Fibroblast of the aortic adventitia (primary cell): ENCODE results near the gene NOL7. TPM values are rescaled to one million over a fixed set of nuclear protein-coding genes. Genes with fewer than 3 reads are reported as not detected.

Source experiments
- DNase-seq: peaks from one replicate; pipeline ENCODE4 v3.0.0-alpha.2; 2010; ENCODE audit warnings: low read depth
- H3K4me3 ChIP-seq: 2 replicates; pipeline ENCODE4 v1.5.1; 2011; ENCODE audit warnings: low read depth, mild to moderate bottlenecking, control low read depth, low read length, moderate library complexity
- total RNA-seq: library from RNA; depleted of rRNA; stranded (reverse); fragments of >200 nt; gene quantifications from 2 replicates; pipeline ENCODE4 v1.2.3, GENCODE V29; 2012; ENCODE audit warnings: low replicate concordance
- TF ChIP-seq, protein P1 (sequence below): IDR thresholded peaks from 2 replicates; pipeline ENCODE4 v1.5.1; 2011; ENCODE audit warnings: mild to moderate bottlenecking, low read length, control low read depth, inconsistent platforms; ENCODE audit not compliant: insufficient read depth

NOL7 gene
- total RNA-seq, 1 donor, result 64.6 TPM

DNA sequence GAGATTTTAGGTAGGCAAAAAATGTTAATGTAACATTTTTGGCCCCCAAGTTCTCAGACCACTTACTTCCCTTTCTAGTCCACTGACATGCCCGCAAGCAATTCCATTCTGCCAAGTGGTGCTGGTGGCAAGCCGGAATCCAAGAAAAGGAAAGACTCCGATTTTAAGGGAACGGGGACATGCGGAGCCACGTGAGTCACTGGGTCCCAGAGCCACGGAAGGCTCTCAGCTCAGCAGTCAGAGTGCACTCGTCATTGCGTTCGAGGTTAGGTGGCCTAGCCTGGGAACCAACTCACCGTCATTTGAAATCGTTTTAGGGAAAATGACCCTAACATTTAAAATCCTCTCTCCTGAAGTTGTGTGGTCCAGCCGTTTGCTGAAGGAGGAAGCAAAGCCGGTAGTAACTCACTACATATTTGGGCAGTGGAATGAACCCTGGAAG lies 41.4 kb upstream of the NOL7 start:
- TF ChIP-seq, protein P1, sequence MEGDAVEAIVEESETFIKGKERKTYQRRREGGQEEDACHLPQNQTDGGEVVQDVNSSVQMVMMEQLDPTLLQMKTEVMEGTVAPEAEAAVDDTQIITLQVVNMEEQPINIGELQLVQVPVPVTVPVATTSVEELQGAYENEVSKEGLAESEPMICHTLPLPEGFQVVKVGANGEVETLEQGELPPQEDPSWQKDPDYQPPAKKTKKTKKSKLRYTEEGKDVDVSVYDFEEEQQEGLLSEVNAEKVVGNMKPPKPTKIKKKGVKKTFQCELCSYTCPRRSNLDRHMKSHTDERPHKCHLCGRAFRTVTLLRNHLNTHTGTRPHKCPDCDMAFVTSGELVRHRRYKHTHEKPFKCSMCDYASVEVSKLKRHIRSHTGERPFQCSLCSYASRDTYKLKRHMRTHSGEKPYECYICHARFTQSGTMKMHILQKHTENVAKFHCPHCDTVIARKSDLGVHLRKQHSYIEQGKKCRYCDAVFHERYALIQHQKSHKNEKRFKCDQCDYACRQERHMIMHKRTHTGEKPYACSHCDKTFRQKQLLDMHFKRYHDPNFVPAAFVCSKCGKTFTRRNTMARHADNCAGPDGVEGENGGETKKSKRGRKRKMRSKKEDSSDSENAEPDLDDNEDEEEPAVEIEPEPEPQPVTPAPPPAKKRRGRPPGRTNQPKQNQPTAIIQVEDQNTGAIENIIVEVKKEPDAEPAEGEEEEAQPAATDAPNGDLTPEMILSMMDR, result no peak
- DNase-seq, result peak; percentile 27

DNA sequence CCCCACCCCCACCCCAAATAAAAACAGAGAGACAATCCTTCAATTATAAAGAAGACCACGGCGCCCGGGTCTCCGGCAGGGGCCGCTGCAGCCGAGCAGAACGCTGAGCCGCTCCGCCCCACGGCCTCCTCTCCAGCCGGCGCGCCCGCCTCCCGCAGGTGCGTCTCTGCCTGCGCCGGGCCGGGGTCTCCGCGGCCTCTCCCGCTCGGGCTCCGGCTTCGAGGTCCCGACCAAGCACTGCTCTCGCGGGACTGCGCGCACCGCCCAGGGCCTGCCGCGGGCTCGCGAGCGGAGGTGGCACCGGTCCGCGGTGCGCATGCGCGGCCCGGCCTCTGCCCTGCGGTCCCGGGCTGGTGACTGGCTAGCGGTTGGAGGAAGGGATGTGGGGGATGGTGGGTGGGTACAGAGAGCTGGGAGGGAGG lies 41.0 kb upstream of the NOL7 start:
- DNase-seq, result peak; percentile 87
- TF ChIP-seq, protein P1, result peak; percentile 61
- H3K4me3 ChIP-seq, result peak overlapping the region; percentile 78

More for the DNA sequence above, 41.4 kb upstream of the NOL7 start:
- peak overlapping the region; percentile 78 for H3K4me3 ChIP-seq

DNA sequence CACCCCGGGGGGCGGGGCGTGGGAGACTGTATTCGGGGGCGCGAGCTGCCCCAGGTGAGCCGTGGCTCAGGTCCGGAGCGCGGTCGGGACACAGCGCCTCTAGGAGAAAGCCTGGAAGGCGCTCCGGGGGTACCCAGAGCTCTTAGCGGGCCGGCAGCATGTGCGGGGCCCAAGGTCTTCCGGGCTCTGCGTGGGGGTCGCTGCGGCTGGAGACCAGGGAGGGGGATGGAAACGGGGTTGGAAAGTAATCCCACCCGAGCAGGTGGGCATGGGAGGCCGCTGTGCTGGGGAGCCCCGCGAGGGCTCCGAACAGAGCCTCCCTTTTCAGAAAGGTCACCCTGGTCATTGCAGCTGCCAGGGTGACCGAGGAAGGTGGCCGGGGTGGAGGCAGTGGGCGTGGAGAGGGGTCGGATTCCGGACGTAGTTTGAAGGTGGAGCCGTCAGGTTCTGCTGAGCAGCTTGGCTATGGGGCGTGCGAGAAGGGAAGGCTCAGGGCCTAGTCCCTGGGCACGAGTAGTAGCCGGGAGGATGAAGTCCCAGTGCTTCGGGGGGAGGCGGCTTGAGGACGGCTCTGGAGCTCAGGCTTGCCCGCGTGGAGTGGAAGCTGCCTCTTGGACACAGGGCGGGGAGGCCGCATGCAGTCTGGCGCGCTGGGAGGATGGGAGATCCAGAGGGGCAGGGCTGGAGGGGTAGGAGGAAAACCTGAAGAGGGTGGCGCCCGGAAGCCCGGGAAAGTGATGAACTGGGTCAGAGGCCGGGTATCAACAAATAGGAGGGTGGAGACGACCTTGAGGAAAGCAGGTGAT lies 40.4 kb upstream of the NOL7 start, which contains the start of gene SIRT5:
SIRT5 (plus strand) TSS at position 31 of the 806 bp plus-strand sequence. CDS start 9,510 bp downstream, outside the sequence.
- peak; percentile 78 for DNase-seq
- TF ChIP-seq, protein P1, result no peak
- peak within 1 kb of the TSS; percentile 78 for H3K4me3 ChIP-seq

DNA sequence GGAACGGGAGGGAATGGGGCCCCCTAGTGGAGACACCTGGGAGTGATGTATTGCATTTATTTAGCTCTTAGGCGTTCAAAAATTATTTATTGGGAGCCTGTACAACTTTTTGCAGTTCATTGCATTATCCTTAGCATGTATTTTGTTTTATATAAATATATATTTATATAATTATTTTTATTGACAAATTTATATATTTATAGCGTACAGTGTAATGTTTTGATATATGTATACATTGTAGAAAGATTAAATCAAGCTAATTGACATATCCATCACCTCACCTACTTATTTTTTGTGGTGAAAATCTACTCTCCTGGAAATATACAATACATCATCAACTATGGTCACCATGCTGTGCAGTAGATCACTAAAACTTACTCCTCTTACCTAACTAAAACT lies 39.8 kb upstream of the NOL7 start:
- TF ChIP-seq, protein P1, result peak; percentile 80
- peak overlapping the region; percentile 78 for H3K4me3 ChIP-seq
- DNase-seq, result no peak

DNA sequence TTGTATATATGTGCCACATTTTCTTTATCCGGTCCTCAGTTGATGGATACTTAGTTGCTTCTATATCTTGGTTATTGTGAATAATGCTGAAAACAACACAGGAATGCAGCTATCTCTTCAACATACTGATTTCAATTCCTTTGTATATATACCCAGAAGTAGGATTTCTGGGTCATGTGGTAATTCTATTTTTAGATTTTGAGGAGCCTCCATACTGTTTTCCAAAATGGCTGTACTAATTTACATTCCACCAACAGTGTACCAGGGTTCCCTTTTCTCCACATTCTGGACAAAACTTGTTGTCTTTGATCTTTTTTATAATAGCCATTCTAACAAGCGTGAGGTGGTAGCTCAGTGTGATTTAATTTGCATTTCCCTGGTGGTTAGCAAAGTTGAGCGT lies 39.1 kb upstream of the NOL7 start:
- H3K4me3 ChIP-seq, result no peak overlapping the region
- no peak for DNase-seq
- TF ChIP-seq, protein P1, result no peak

DNA sequence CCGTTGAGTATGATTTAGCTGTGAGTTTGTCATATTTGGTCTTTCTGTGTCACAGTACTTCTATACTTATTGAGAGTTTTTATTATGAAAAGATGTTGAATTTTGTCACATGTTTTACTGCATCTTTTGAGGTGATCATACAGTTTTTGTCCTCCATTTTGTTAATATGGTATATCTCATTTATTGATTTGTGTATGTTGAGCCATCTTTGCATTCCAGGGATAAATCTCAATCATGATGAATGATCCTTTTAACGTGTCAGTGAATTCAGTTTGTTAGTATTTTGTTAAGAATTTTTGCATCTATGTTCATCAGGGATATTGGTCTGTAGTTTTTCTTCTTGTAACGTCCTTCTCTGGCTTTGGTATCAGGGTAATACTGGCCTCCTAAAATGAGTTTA lies 37.2 kb upstream of the NOL7 start:
- TF ChIP-seq, protein P1, result no peak
- no peak for DNase-seq

More for the DNA sequence above, 37.2 kb upstream of the NOL7 start:
- no peak overlapping the region for H3K4me3 ChIP-seq
